GM19351 (cell line): Measurements from ENCODE around the gene CHST7.

Source experiments
- ATAC-seq: cut with Tn5 transposase; IDR thresholded peaks from one replicate; pipeline ENCODE4 v1.9.1; 2021; ENCODE audit warnings: mild to moderate bottlenecking, moderate library complexity; ENCODE audit not compliant: unreplicated experiment

Gene CHST7

DNA sequence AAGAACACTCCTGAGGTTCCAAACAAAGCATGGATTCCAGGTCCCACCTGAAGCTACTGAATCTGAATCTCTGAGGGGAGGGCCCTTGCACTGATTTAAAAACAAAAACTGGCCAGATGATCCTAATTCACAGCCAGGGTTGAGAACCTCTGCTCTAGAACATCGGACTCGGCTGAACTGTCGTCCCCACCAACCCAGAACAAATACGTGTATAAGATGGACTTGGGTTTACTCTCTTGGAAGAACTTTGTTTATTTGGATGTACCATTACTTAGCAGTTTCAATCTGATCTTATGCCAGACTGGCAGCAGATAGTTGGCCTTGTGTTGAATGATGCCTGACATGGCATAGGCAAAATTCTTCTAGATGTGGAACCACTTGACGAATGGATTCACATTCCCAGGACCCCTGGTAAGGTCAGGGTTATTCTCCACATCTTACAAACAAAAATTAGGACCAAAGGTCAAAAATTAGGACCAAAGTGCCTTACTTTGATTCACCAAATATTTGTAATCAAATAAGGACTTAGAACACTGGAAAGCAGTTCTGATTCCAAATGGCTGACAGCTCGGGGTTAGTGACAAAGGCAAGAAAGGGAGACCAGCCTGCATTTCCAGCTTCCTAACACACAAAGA is 29.0 kb downstream of the CHST7 start:
- no peak for ATAC-seq

- no peak for ATAC-seq
Measured at GRCh38 chrX:46607916-46608315, 34.4 kb downstream of the CHST7 start.

DNA sequence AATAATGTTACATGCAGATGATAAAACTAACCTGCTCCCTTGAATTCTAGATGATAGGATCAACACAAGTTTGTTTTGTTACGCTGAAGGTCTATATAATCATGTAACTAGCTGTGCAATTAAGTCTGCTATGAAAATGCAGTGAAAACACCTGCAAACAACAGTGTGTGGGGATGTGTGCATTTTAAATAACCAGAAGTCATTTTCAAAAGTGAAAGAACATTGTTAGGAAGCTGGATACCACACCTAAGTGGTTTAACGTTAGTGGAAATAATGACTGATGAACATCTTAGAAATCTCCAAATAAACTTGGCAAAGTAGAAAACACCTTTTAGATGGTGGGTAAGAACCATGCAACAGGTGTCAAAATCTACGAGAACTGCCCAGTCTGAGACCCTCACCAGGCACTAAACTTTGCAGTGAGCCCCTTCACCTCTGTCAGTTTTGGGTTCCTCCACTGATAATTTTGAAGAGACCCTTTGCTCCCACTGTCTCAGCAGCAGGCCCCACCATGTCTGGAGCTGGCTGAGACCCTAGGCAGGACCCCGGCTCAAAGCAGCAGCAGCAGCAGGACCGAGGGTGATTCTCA is 36.6 kb downstream of the CHST7 start:
- no peak for ATAC-seq

GRCh38 chrX:46611658-46612362 is 38.2 kb downstream of the CHST7 start:
- no peak for ATAC-seq

- no peak for ATAC-seq
Measured at GRCh38 chrX:46617906-46618305, 44.3 kb downstream of the CHST7 start.

- no peak for ATAC-seq
Measured at GRCh38 chrX:46618947-46619346, 45.4 kb downstream of the CHST7 start.

DNA sequence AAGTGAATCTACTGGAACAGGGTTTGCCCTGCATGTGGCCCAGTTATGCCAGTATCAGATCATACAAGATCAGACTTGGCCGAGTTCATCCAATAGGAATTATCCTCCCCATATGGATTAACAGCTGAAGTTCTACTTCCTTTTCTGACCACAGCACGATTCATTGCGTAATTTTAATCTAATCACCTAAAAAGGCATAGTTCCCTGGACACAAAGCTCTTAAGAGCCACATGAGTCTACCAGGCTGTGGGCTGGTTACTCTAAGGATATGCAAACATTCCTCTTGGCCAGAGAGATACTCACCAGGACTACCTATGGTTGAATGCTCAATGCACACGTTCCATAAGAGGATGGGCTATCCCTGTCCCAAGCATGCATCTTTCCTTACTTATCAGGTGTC is 46.9 kb downstream of the CHST7 start:
- no peak for ATAC-seq

DNA sequence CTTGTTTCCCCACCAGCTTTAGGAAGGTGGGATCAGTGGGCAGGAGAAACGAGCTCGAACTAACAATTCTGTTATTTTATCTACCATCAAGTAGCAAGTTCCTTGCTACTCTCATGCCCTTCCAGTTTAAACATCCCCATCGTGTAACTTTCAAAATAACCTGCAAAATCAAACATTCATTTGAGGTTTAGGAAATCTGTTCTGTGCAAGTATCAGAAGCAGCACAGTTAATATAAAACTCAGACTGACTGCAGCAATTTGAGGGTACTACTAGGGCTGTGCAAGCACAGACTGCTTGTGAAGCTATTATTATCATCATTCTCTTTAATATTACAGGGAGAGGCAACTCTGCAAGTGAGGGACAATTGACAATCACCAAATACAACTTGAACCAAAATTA is 48.0 kb downstream of the CHST7 start:
- no peak for ATAC-seq

DNA sequence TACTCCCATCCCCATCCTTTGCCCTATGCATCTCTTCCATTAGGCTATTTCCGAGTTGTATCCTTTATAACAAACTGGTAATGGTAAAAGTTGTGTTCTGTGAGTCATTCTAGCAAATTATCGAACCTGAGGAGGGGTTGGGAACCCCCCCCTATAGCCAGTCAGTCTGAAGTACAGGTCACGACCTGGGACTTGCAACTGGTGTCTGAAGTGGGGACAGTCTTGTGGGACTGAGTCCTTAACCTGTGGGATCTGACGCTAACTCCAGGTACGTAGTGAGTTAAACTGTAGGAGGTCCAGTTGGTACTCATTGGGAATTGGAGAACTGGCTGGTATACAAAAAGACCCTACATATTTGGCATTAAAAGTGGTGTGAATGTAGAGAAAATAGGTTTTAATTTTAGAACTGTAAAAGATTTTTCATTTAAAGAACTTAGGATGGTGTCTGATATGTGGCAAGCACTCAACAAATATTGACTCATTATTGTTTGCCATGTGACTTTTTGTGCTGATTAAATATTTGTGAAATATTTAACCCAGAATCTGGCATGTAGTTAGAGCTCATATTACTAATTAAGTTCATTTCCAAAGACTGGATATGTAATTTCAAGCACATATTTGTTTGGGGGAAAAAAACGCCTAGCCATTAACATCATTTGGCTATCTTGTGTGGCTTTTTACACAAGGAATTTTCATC is 50.7 kb downstream of the CHST7 start:
- ATAC-seq, result no peak

GRCh38 chrX:46626566-46626965 is 53.0 kb downstream of the CHST7 start:
- no peak for ATAC-seq

- ATAC-seq, result no peak
Measured at GRCh38 chrX:46627062-46627461, 53.5 kb downstream of the CHST7 start.

- ATAC-seq, result no peak
Measured at GRCh38 chrX:46627711-46628419, 54.3 kb downstream of the CHST7 start.

- ATAC-seq, result peak; percentile 94
Measured at GRCh38 chrX:46628460-46629371, 55.2 kb downstream of the CHST7 start.

GRCh38 chrX:46630141-46630540 is 56.6 kb downstream of the CHST7 start:
- no peak for ATAC-seq

GRCh38 chrX:46634577-46634976 is 61.0 kb downstream of the CHST7 start:
- peak; percentile 51 for ATAC-seq

DNA sequence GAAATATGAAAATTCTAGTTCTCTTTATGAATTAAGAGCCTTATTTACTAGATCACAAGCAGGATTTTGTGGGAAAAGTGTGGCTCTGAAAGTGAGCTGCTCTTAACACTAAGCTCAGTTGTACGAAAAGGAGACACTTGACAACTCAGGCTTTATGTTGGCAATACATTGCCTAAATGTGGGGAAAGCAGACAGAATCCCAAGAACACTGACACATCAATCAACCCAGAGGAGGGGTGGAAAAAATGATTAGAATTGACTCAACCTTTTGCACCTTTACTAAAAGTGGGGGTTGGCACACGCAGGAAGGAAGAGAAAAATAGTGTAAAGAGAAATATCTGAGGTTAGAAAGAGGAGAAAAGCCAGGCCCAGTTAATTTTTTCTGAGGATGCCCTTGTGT is 61.6 kb downstream of the CHST7 start:
- ATAC-seq, result no peak

GRCh38 chrX:46636223-46636622 is 62.7 kb downstream of the CHST7 start:
- ATAC-seq, result no peak

- ATAC-seq, result peak; percentile 62
Measured at GRCh38 chrX:46637938-46638337, 64.4 kb downstream of the CHST7 start.

- peak; percentile 59 for ATAC-seq
Measured at GRCh38 chrX:46642145-46642544, 68.6 kb downstream of the CHST7 start.

DNA sequence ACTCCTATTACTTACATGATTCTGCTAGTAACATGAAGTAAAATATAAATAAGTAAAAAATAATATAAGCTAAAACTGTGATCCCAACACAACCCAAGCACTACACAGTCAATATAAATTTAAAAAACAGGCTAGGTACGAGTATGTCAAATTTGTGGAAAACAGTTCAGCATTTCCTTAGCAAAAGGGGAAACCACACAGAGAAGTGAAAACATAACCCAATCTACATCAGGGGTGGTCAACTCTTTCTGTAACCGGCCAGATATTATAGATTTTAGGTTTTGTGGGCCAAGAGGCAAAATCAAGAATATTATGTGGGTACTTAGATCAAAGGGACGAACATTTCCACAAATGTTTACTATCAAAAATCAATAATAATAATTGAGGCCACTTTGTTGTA is 70.1 kb downstream of the CHST7 start:
- ATAC-seq, result no peak
